ENCODE results near the gene EPS15. TPM values are rescaled to one million over a fixed set of nuclear protein-coding genes. Genes with fewer than 3 reads are reported as not detected.
"Not testable (repeated sequence)": the region's sequence is repeated elsewhere in the genome, so short reads cannot be mapped to it uniquely, and the experiment has no call there.

The EPS15 gene
- total RNA-seq, 1 donor from 2014 or later: 50.1 TPM

GRCh38 chr1:51326839-51327238, 192.2 kb downstream of the EPS15 start:
- DNase-seq (ENCODE audit: low spot score): no peak
- no peak overlapping the region for H3K27ac Mint-ChIP-seq
- no peaks in the 10 kb centered on the region for H3K36me3 Mint-ChIP-seq (ENCODE audit: low read depth)
- peaks cover 15% of the 10 kb centered on the region for H3K4me1 Mint-ChIP-seq (ENCODE audit: low read depth)
- H3K9me3 Mint-ChIP-seq: no peaks in the 10 kb centered on the region
- intact Hi-C loops (cut with micrococcal nuclease): no loop called here
- H3K27me3 Mint-ChIP-seq (ENCODE audit: low read depth): peaks cover 27% of the 10 kb centered on the region
- H3K4me3 Mint-ChIP-seq (ENCODE audit: low read depth): no peak overlapping the region

- Mint-ChIP-seq H3K27ac (no peak overlapping the region), H3K36me3 (ENCODE audit: low read depth) (no peaks in the 10 kb centered on the region), H3K4me1 (ENCODE audit: low read depth) (peaks cover 9% of the 10 kb centered on the region), H3K9me3 (no peaks in the 10 kb centered on the region), H3K27me3 (ENCODE audit: low read depth) (peaks cover 20% of the 10 kb centered on the region), H3K4me3 (ENCODE audit: low read depth) (no peak overlapping the region)
- DNase-seq (ENCODE audit: low spot score): no peak
- intact Hi-C loops (cut with micrococcal nuclease): no loop called here
Measured at GRCh38 chr1:51325878-51326755, 192.9 kb downstream of the EPS15 start.

- H3K27me3 Mint-ChIP-seq (ENCODE audit: low read depth): peaks cover 15% of the 10 kb centered on the region
Measured at GRCh38 chr1:51325391-51325790, 193.7 kb downstream of the EPS15 start.

GRCh38 chr1:51325011-51325385, 194.1 kb downstream of the EPS15 start:
- H3K4me3 Mint-ChIP-seq (ENCODE audit: low read depth): not testable (repeated sequence)

More at GRCh38 chr1:51325391-51325790, 193.7 kb downstream of the EPS15 start:
- Mint-ChIP-seq H3K9me3 (no peaks in the 10 kb centered on the region), H3K4me1 (ENCODE audit: low read depth) (peaks cover 4% of the 10 kb centered on the region), H3K4me3 (ENCODE audit: low read depth) (no peak overlapping the region), H3K27ac (no peak overlapping the region), H3K36me3 (ENCODE audit: low read depth) (no peaks in the 10 kb centered on the region)
- DNase-seq (ENCODE audit: low spot score): no peak
- intact Hi-C loops (cut with micrococcal nuclease): no loop called here

GRCh38 chr1:51324251-51325010, 194.6 kb downstream of the EPS15 start:
- intact Hi-C loops (cut with micrococcal nuclease): no loop called here
- Mint-ChIP-seq H3K27ac (no peak overlapping the region), H3K4me3 (ENCODE audit: low read depth) (no peak overlapping the region), H3K9me3 (no peaks in the 10 kb centered on the region), H3K27me3 (ENCODE audit: low read depth) (peaks cover 11% of the 10 kb centered on the region), H3K36me3 (ENCODE audit: low read depth) (no peaks in the 10 kb centered on the region), H3K4me1 (ENCODE audit: low read depth) (peaks cover 4% of the 10 kb centered on the region)
- DNase-seq (ENCODE audit: low spot score): no peak

More at GRCh38 chr1:51325011-51325385, 194.1 kb downstream of the EPS15 start:
- intact Hi-C loops (cut with micrococcal nuclease); H3K9me3 Mint-ChIP-seq; H3K4me1 Mint-ChIP-seq (ENCODE audit: low read depth); H3K27ac Mint-ChIP-seq; H3K36me3 Mint-ChIP-seq (ENCODE audit: low read depth); DNase-seq (ENCODE audit: low spot score): not testable (repeated sequence)
- peaks cover 15% of the 10 kb centered on the region for H3K27me3 Mint-ChIP-seq (ENCODE audit: low read depth)

GRCh38 chr1:51323778-51324177, 195.3 kb downstream of the EPS15 start:
- peaks cover 4% of the 10 kb centered on the region for H3K4me1 Mint-ChIP-seq (ENCODE audit: low read depth)
- no peaks in the 10 kb centered on the region for H3K9me3 Mint-ChIP-seq
- no peaks in the 10 kb centered on the region for H3K36me3 Mint-ChIP-seq (ENCODE audit: low read depth)
- intact Hi-C loops (cut with micrococcal nuclease): no loop called here
- peaks cover 11% of the 10 kb centered on the region for H3K27me3 Mint-ChIP-seq (ENCODE audit: low read depth)
- H3K27ac Mint-ChIP-seq: no peak overlapping the region
- DNase-seq (ENCODE audit: low spot score): no peak
- H3K4me3 Mint-ChIP-seq (ENCODE audit: low read depth): no peak overlapping the region

GRCh38 chr1:51322417-51323101, 196.5 kb downstream of the EPS15 start:
- peaks cover 4% of the 10 kb centered on the region for H3K4me1 Mint-ChIP-seq (ENCODE audit: low read depth)
- intact Hi-C loops (cut with micrococcal nuclease): no loop called here
- H3K4me3 Mint-ChIP-seq (ENCODE audit: low read depth): no peak overlapping the region
- DNase-seq (ENCODE audit: low spot score): no peak
- peaks cover 7% of the 10 kb centered on the region for H3K27me3 Mint-ChIP-seq (ENCODE audit: low read depth)
- H3K36me3 Mint-ChIP-seq (ENCODE audit: low read depth): no peaks in the 10 kb centered on the region
- no peak overlapping the region for H3K27ac Mint-ChIP-seq
- no peaks in the 10 kb centered on the region for H3K9me3 Mint-ChIP-seq

- H3K4me3 Mint-ChIP-seq (ENCODE audit: low read depth): no peak overlapping the region
- intact Hi-C loops (cut with micrococcal nuclease): no loop called here
- peaks cover 7% of the 10 kb centered on the region for H3K27me3 Mint-ChIP-seq (ENCODE audit: low read depth)
- H3K4me1 Mint-ChIP-seq (ENCODE audit: low read depth): peaks cover 2% of the 10 kb centered on the region
- H3K27ac Mint-ChIP-seq: no peak overlapping the region
- no peak for DNase-seq (ENCODE audit: low spot score)
- H3K9me3 Mint-ChIP-seq: no peaks in the 10 kb centered on the region
- H3K36me3 Mint-ChIP-seq (ENCODE audit: low read depth): no peaks in the 10 kb centered on the region
Measured at GRCh38 chr1:51321924-51322280, 197.2 kb downstream of the EPS15 start.

- intact Hi-C loops (cut with micrococcal nuclease): no loop called here
- Mint-ChIP-seq H3K36me3 (ENCODE audit: low read depth) (no peaks in the 10 kb centered on the region), H3K4me3 (ENCODE audit: low read depth) (no peak overlapping the region), H3K27ac (no peak overlapping the region), H3K9me3 (no peaks in the 10 kb centered on the region), H3K4me1 (ENCODE audit: low read depth) (peaks cover 5% of the 10 kb centered on the region), H3K27me3 (ENCODE audit: low read depth) (peaks cover 7% of the 10 kb centered on the region)
- no peak for DNase-seq (ENCODE audit: low spot score)
Measured at GRCh38 chr1:51320967-51321923, 197.8 kb downstream of the EPS15 start.

GRCh38 chr1:51317798-51318197, 201.3 kb downstream of the EPS15 start:
- H3K27ac Mint-ChIP-seq: no peak overlapping the region
- H3K4me3 Mint-ChIP-seq (ENCODE audit: low read depth): no peak overlapping the region
- no peak for DNase-seq (ENCODE audit: low spot score)
- H3K4me1 Mint-ChIP-seq (ENCODE audit: low read depth): peaks cover 14% of the 10 kb centered on the region
- H3K36me3 Mint-ChIP-seq (ENCODE audit: low read depth): no peaks in the 10 kb centered on the region
- no peaks in the 10 kb centered on the region for H3K9me3 Mint-ChIP-seq
- peaks cover 4% of the 10 kb centered on the region for H3K27me3 Mint-ChIP-seq (ENCODE audit: low read depth)
- intact Hi-C loops (cut with micrococcal nuclease): no loop called here

- Mint-ChIP-seq H3K27ac (no peak overlapping the region), H3K4me3 (ENCODE audit: low read depth) (no peak overlapping the region), H3K4me1 (ENCODE audit: low read depth) (peaks cover 14% of the 10 kb centered on the region), H3K36me3 (ENCODE audit: low read depth) (no peaks in the 10 kb centered on the region), H3K9me3 (no peaks in the 10 kb centered on the region), H3K27me3 (ENCODE audit: low read depth) (peaks cover 4% of the 10 kb centered on the region)
- intact Hi-C loops (cut with micrococcal nuclease): no loop called here
- no peak for DNase-seq (ENCODE audit: low spot score)
Measured at GRCh38 chr1:51316846-51317120, 202.3 kb downstream of the EPS15 start.

- peaks cover 14% of the 10 kb centered on the region for H3K4me1 Mint-ChIP-seq (ENCODE audit: low read depth)
- DNase-seq (ENCODE audit: low spot score): no peak
- H3K4me3 Mint-ChIP-seq (ENCODE audit: low read depth): no peak overlapping the region
- no peak overlapping the region for H3K27ac Mint-ChIP-seq
- intact Hi-C loops (cut with micrococcal nuclease): no loop called here
- H3K36me3 Mint-ChIP-seq (ENCODE audit: low read depth): no peaks in the 10 kb centered on the region
- H3K9me3 Mint-ChIP-seq: no peaks in the 10 kb centered on the region
- peaks cover 4% of the 10 kb centered on the region for H3K27me3 Mint-ChIP-seq (ENCODE audit: low read depth)
Measured at GRCh38 chr1:51316113-51316845, 202.8 kb downstream of the EPS15 start.
